ENCODE data around the gene CDH13. TPM values are rescaled to one million over a fixed set of nuclear protein-coding genes. Genes with fewer than 3 reads are reported as not detected.

Gene CDH13
- polyA plus RNA-seq, 1 donor from 2014 or later, result 3.2 TPM

- TF ChIP-seq EZH2 (IDR thresholded peaks at IDR 0.05; ENCODE audit: borderline replicate concordance, insufficient read depth, low read length, poor library complexity, severe bottlenecking), result no peak
- no peak for TF ChIP-seq MXI1 (conservative IDR thresholded peaks at IDR 0.05; ENCODE audit: poor library complexity, severe bottlenecking)
- TF ChIP-seq RAD21 (conservative IDR thresholded peaks at IDR 0.05), result no peak
- TF ChIP-seq POLR2AphosphoS5 (IDR thresholded peaks at IDR 0.05), result no peak
- TF ChIP-seq TAF1 (IDR thresholded peaks at IDR 0.05; ENCODE audit: low read depth), result no peak
- TF ChIP-seq CTCF (IDR thresholded peaks at IDR 0.05; ENCODE audit: poor library complexity, severe bottlenecking), result no peak
- TF ChIP-seq EP300 (conservative IDR thresholded peaks at IDR 0.05; ENCODE audit: poor library complexity, severe bottlenecking), result no peak
- TF ChIP-seq SMC3 (conservative IDR thresholded peaks at IDR 0.05; ENCODE audit: poor library complexity), result no peak
- TF ChIP-seq REST (IDR thresholded peaks at IDR 0.05; ENCODE audit: borderline replicate concordance), result no peak
- no peak overlapping the region for H2AFZ ChIP-seq (ENCODE audit: low read depth, low read length)
- no peak overlapping the region for H3K4me3 ChIP-seq (ENCODE audit: low read length)
- no peaks in the 10 kb centered on the region for H3K79me2 ChIP-seq (replicated peaks; ENCODE audit: insufficient read depth, low read length)
- H4K20me1 ChIP-seq (ENCODE audit: insufficient read depth), result no peaks in the 10 kb centered on the region
- no peak overlapping the region for H3K9ac ChIP-seq (ENCODE audit: low read length)
- no peak overlapping the region for H3K4me2 ChIP-seq (ENCODE audit: low read length)
- no peaks in the 10 kb centered on the region for H3F3A ChIP-seq (ENCODE audit: insufficient read depth, low read length, poor library complexity, severe bottlenecking)
- H3K27ac ChIP-seq (ENCODE audit: low read length), result no peak overlapping the region
- H3K27me3 ChIP-seq (ENCODE audit: insufficient read depth, low read depth, low read length), result no peaks in the 10 kb centered on the region
- no peaks in the 10 kb centered on the region for H3K9me2 ChIP-seq (ENCODE audit: insufficient read depth, low read length)
- no peaks in the 10 kb centered on the region for H3K36me3 ChIP-seq (ENCODE audit: insufficient read depth, low read length)
- no peaks in the 10 kb centered on the region for H3K9me3 ChIP-seq (ENCODE audit: low read length)
Measured at GRCh38 chr16:83109490-83110125, 482.8 kb downstream of the CDH13 start.

GRCh38 chr16:83110269-83110668 lies 483.5 kb downstream of the CDH13 start:
- Histone ChIP-seq H3F3A (ENCODE audit: insufficient read depth, low read length, poor library complexity, severe bottlenecking) (no peaks in the 10 kb centered on the region), H3K9me2 (ENCODE audit: insufficient read depth, low read length) (no peaks in the 10 kb centered on the region), H3K4me2 (ENCODE audit: low read length) (no peak overlapping the region), H3K9ac (ENCODE audit: low read length) (no peak overlapping the region), H3K4me3 (ENCODE audit: low read length) (no peak overlapping the region), H3K79me2 (replicated peaks; ENCODE audit: insufficient read depth, low read length) (no peaks in the 10 kb centered on the region), H2AFZ (ENCODE audit: low read depth, low read length) (no peak overlapping the region), H3K27me3 (ENCODE audit: insufficient read depth, low read depth, low read length) (no peaks in the 10 kb centered on the region), H3K9me3 (ENCODE audit: low read length) (no peaks in the 10 kb centered on the region), H3K36me3 (ENCODE audit: insufficient read depth, low read length) (no peaks in the 10 kb centered on the region), H4K20me1 (ENCODE audit: insufficient read depth) (no peaks in the 10 kb centered on the region), H3K27ac (ENCODE audit: low read length) (no peak overlapping the region)
- TF ChIP-seq MXI1 (conservative IDR thresholded peaks at IDR 0.05; ENCODE audit: poor library complexity, severe bottlenecking) (no peak), SMC3 (conservative IDR thresholded peaks at IDR 0.05; ENCODE audit: poor library complexity) (no peak), EZH2 (IDR thresholded peaks at IDR 0.05; ENCODE audit: borderline replicate concordance, insufficient read depth, low read length, poor library complexity, severe bottlenecking) (no peak), REST (IDR thresholded peaks at IDR 0.05; ENCODE audit: borderline replicate concordance) (no peak), RAD21 (conservative IDR thresholded peaks at IDR 0.05) (no peak), EP300 (conservative IDR thresholded peaks at IDR 0.05; ENCODE audit: poor library complexity, severe bottlenecking) (no peak), TAF1 (IDR thresholded peaks at IDR 0.05; ENCODE audit: low read depth) (no peak), CTCF (IDR thresholded peaks at IDR 0.05; ENCODE audit: poor library complexity, severe bottlenecking) (no peak), POLR2AphosphoS5 (IDR thresholded peaks at IDR 0.05) (no peak)

All from neural cell (in vitro differentiated cells).